Eye (tissue), 1 donor: ENCODE data around the gene APOA1.
"Not testable (repeated sequence)": the region's sequence is repeated elsewhere in the genome, so short reads cannot be mapped to it uniquely, and the experiment has no call there.

Experiments
- DNase-seq: peaks from one replicate; pipeline ENCODE4 v3.0.0-alpha.2; 2015

APOA1 gene

GRCh38 chr11:116857316-116857715, 19.9 kb upstream of the APOA1 start:
- DNase-seq, result no peak

- no peak for DNase-seq
These were observed 19.0 kb upstream of the APOA1 start for GRCh38 chr11:116856423-116856822.

DNA sequence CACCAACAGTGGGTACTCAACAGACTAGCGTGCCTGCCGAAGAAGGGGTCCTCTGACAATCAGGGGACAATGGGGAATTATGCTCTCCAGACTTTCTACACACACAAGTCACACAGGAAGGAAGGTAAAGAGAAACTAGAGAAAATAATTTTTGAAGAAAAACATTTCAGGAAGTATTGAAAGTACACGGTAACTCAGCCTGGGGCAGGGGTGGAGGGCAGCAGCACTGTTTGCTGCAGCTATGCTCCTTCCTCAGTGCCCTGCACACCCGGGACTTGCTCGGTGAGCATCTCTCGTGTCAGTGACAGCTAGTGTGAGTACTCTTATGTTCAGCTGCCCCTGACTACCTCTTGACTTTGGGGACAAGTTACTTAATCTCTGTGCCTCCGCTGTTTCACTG, 18.0 kb upstream of the APOA1 start:
- no peak for DNase-seq

DNA sequence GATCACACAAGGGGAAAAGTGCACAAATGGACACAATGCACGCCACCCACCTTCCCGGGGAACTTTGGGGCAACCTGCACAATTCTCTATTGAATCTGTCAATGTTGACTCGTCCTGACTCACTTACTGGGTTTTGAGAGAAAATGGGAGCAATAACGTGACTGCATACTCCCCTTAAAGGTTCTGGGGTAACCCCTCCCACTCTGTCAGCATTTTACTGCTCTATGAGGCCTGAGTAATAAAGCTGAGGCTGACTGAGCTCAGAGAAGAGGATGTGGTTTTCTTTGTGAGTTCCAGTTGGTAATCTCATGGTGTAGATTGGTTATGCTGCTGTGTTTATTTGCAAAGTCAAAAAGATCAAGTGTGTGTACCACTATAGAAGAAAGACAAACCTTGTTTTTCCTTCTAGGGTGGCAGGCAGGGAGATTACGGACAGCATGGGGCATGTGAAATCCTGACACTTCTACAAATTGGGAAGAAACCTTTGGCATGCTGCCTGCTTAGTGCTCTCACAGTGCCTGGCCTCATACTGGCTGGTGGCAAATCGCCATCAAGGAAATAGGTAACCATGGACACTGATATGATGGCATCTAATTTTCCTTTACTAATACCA, 16.1 kb upstream of the APOA1 start:
- DNase-seq, result no peak

GRCh38 chr11:116852261-116853031, 15.0 kb upstream of the APOA1 start:
- no peak for DNase-seq

DNA sequence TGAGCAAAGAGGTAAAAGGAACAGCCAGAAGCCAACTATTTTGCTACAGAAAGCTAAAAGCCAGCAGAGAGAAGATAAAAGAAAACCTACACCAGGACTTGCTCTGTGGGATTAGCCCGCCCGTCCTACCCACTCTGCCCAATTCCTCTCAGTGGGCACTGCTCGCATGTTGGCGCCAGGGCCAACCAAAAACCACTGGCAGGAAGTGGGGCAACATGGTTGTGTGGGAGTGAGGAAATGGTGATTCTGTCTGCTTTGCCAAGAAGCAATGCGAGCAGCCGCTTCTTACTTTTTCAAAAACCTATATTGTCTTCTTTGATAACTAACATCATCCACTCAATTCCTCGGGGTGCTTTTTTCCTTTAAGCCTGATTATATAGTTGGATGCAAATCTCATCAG, 14.2 kb upstream of the APOA1 start:
- no peak for DNase-seq

DNA sequence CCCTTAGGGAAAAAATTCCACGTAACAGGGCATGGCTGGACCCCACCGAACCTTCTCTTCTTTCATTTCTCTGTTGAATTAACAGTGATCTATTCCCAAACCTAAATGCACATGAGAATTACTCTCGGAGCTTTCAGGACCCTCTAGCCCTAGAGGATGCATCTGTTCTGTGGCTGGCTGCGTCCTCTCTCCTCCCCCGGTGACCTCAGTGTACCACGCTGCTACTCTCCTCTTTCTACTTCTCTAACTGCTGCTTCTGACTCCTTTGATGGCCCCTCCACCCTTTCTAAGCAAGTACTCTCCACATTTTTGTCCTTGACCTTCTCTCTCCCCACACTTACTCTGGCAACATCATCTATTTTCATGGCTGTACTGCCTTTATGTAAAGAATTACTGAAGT, 12.1 kb upstream of the APOA1 start:
- no peak for DNase-seq

DNA sequence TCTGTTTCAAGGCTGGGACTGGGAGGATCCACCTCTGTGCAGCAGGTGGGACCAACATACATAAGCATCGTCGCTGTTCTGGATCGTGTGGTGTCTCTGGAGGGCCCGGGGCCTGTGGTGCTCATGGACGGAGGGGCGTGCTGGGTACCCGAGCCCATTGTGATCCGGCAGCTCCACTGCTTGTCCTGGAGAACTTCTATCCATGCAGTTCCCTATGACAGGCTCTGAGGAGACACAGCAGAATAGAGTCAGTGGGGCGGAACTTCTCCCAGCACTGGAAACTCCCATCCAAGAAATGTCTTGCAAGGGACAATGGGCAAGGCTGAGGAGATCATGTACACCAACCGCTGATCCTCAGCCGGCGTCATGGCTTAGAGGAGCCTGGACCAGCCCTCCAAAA, 11.6 kb upstream of the APOA1 start:
- no peak for DNase-seq

GRCh38 chr11:116847612-116848011, 10.2 kb upstream of the APOA1 start:
- no peak for DNase-seq

GRCh38 chr11:116844722-116845121, 7.3 kb upstream of the APOA1 start:
- no peak for DNase-seq

DNA sequence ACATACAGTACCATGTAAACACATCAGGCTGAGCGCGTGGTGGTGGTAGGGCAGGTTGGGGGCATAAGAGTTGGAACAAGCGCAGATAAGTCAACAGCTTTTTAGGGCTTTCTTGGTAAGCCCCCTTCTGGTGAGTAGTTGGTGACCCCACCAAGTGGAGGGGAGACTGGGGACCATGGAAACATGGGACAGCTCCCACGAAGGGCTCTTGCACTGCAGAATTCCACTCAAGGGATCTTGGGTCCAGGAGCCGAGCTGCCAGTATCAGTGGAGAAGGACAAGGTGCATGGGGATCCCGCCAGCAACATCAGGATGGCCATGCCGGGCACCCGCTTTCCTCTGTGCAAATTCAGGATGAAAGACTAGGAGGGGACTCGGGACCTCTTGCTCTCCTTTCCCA, 6.2 kb upstream of the APOA1 start:
- DNase-seq, result no peak

- DNase-seq, result no peak
These were observed 5.5 kb upstream of the APOA1 start for GRCh38 chr11:116842909-116843308.

DNA sequence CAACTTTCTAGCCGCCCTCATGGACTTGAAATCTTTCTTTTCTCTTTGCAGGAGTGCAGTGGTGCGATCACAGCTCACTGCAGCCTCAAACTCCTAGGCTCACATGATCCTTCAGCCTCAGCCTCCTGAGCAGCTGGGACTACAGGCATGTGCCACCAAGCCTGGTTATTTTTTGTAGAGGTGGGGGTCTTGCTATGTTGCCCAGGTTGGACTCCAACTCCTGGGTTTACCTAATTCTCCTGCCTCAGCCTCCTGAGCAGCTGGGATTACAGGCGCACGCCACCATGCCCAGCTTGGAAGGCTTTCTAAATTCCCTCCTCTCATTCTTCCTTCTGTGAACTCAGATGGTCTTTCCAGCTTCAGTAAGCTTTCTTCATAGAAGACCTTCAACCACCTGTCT, 4.7 kb upstream of the APOA1 start:
- DNase-seq, result no peak

- DNase-seq, result no peak
These were observed 3.4 kb upstream of the APOA1 start for GRCh38 chr11:116840746-116841296.

DNA sequence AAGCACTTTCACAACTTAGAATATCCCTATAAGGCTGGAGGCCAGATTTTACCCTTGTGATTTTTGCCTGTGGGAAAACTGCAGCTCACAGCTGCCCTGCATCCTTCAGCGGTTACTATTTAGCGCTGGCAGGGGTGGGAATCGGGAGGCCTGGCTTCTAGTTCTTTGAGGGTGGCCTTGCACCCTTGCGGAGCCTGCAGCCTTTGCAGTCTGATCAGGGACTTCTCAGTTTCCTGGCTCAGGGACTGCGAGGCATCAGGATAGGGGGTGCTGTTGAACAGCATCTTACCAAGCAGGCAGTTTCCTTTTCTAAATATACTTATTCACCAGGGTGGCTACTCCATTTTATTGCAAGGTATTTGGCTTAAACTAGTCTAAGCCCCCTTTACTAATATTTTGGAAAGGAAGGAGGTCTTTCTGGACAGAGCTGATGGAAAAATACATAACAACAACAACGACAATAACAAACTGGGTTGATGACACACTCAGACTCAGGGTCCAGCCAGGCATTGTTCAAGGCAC, 2.9 kb upstream of the APOA1 start:
- DNase-seq, result no peak

DNA sequence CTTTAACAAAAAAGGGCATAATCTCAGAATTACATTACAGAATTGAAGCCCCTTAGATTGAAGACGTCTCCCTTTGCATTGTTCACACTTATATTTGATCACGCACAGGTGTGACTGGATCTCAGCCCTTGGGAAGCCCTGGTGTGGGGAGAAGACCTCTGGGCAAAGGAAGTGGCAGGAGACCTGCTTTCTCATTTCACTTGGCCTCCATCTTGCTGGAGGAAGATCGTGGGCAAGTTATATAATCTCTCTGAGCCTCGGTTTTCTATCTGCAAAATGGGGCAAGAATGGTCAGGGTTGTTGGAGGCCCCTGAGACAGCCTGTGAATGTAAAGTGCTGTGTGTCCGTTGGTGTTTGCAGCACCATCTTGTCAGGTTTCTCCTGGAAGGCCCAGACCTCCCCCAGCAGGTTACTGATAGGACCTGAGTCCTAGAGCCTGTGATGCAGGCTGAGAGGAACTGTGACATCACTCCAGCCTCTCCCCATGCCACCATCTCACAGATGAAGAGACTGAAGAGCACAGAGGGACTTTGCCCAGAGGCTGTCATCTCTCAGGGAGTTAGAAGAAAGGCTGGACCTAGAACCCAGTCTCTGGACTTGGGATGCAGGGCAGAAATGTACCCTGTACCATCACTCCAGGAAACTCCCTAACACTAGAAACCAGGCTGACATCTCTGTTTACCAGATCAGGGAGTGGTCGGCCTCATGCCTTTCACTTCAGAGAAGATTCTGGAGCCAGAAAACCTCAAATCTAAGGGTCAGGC, 1.1 kb upstream of the APOA1 start:
- no peak for DNase-seq

- DNase-seq, result no peak
These were observed 810 bp downstream of the APOA1 start for GRCh38 chr11:116836632-116836991.

DNA sequence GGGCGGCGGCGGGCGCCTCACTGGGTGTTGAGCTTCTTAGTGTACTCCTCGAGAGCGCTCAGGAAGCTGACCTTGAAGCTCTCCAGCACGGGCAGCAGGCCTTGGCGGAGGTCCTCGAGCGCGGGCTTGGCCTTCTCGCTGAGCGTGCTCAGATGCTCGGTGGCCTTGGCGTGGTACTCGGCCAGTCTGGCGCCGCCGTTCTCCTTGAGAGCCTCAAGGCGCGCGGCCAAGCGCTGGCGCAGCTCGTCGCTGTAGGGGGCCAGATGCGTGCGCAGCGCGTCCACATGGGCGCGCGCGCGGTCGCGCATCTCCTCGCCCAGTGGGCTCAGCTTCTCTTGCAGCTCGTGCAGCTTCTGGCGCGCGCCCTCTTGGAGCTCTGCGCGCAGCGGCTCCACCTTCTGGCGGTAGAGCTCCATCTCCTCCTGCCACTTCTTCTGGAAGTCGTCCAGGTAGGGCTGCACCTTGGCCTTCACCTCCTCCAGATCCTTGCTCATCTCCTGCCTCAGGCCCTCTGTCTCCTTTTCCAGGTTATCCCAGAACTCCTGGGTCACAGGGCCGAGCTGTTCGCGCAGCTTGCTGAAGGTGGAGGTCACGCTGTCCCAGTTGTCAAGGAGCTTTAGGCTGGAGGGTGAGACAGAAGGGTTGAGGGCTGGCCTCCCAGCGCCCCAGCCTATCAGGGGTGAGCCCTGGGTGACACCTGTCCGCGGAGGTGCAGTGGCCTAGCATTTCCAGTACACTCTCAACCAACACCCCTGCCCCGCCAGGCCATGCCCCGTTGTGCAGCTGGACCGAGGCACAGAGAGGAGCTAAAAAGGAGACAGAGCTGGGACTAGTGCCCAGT, 1.4 kb downstream of the APOA1 start:
- peak; percentile 96 for DNase-seq

GRCh38 chr11:116835042-116835772, 2.2 kb downstream of the APOA1 start:
- no peak for DNase-seq

GRCh38 chr11:116834535-116835041, 2.8 kb downstream of the APOA1 start:
- DNase-seq, result not testable (repeated sequence)

DNA sequence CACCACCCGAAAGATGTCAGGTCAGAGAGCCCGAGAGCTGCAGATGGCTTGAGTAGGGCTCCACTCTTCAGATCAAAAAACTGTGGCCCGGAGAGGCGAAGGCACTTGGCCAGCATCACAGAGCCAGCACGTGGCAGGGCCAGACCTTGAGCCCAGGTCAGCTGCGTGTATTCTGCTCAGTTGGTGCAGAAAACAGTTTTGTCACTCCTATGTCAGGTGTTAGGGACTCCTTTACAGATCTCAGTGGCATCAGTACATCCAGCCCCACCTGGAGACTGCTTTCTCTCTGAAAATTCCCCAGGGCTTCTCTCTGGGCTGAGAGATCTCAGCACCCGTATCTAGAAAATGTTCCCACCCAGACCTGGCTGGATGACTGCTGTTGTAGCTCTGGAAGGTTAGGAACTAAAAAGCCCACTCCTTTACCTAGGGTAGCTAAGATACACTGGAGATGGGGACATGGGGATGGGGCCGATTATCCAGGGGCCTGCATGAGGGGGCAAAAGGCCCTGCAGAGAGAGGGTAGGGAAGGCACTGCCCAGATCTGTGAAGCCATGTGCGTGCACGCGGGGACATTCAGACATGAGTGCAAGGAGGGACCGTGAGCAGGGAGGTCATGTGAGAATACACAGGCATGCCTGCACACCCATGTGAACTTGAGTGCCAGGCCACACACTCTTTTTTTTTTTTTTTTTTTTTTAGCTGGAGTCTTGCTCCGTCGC, 3.4 kb downstream of the APOA1 start:
- DNase-seq, result no peak
